ENCODE measurements around the gene REEP6.

GRCh38 chr19:1486720-1487575 is 4.0 kb upstream of the REEP6 start:
- TF ChIP-seq TAF1 (IDR thresholded peaks at IDR 0.05; ENCODE audit: borderline replicate concordance, low read depth, low read length) = no peak
- no peak for TF ChIP-seq POLR2A (IDR thresholded peaks at IDR 0.05; ENCODE audit: low read depth, low read length)
- no peak for TF ChIP-seq POLR2AphosphoS5 (IDR thresholded peaks at IDR 0.05; ENCODE audit: low read depth, low read length)

Data from GM12892 (cell line).